ENCODE data around the gene AFP. TPM values are rescaled to one million over a fixed set of nuclear protein-coding genes. Genes with fewer than 3 reads are reported as not detected.

Gene AFP
- total and polyA plus RNA-seq, 7 donors, result not detected

GRCh38 chr4:73459048-73459421 lies 23.0 kb downstream of the AFP start:
- no peak overlapping the region for H3K27ac ChIP-seq
- H3K27me3 ChIP-seq, result no peaks in the 10 kb centered on the region
- intact Hi-C loops (cut with DNase I), result no loop called here
- 72 to 83% methylated on average over 3 of the region's 3 CpGs for WGBS, 2 donors
- H3K9me3 ChIP-seq, result no peaks in the 10 kb centered on the region
- no peak for TF ChIP-seq POLR2AphosphoS5 (IDR thresholded peaks at IDR 0.05)
- TF ChIP-seq EP300 (IDR thresholded peaks at IDR 0.05), result no peak
- TF ChIP-seq, protein P1, sequence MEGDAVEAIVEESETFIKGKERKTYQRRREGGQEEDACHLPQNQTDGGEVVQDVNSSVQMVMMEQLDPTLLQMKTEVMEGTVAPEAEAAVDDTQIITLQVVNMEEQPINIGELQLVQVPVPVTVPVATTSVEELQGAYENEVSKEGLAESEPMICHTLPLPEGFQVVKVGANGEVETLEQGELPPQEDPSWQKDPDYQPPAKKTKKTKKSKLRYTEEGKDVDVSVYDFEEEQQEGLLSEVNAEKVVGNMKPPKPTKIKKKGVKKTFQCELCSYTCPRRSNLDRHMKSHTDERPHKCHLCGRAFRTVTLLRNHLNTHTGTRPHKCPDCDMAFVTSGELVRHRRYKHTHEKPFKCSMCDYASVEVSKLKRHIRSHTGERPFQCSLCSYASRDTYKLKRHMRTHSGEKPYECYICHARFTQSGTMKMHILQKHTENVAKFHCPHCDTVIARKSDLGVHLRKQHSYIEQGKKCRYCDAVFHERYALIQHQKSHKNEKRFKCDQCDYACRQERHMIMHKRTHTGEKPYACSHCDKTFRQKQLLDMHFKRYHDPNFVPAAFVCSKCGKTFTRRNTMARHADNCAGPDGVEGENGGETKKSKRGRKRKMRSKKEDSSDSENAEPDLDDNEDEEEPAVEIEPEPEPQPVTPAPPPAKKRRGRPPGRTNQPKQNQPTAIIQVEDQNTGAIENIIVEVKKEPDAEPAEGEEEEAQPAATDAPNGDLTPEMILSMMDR (IDR thresholded peaks at IDR 0.05), result no peak
- no peak for TF ChIP-seq POLR2A (IDR thresholded peaks at IDR 0.05)
- H3K4me3 ChIP-seq, result no peak overlapping the region
- DNase-seq, result no peak
- H3K4me1 ChIP-seq, result no peaks in the 10 kb centered on the region
- no peaks in the 10 kb centered on the region for H3K36me3 ChIP-seq

DNA sequence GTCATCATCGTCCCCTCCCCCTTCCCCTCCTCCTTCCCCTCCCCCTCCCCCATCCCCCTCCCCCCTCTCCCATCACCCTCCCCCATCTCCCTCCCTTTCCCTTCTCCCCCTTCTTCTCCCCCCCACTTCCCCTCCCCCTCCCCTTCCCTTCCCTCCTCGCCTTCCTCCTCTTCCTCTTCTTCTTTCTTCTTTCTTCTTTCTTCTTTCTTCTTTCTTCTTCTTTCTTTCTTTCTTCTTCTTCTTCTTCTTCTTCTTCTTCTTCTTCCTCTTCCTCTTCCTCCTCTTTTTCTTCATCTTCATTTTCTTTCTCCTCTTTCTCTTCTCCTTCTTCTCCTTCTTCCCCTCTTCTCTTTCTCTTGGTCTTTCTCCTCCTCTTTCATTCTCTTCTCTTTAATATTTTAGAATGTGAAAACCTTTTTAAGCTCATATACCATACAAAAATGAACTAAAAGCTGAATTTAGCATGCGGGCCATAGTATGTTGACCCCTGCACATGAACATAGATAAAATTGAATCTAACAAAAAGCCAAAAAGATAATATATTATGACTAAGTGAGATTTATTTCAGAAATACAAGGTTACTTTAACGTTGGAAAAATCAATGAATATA lies 25.0 kb downstream of the AFP start:
- no peak for DNase-seq
- H3K27ac ChIP-seq, result no peak overlapping the region
- H3K9me3 ChIP-seq, result no peaks in the 10 kb centered on the region
- H3K27me3 ChIP-seq, result no peaks in the 10 kb centered on the region
- no peak for TF ChIP-seq EP300 (IDR thresholded peaks at IDR 0.05)
- TF ChIP-seq, protein P1 (IDR thresholded peaks at IDR 0.05), result no peak
- no peak for TF ChIP-seq POLR2A (IDR thresholded peaks at IDR 0.05)
- no peak for TF ChIP-seq POLR2AphosphoS5 (IDR thresholded peaks at IDR 0.05)
- no peaks in the 10 kb centered on the region for H3K4me1 ChIP-seq
- no peaks in the 10 kb centered on the region for H3K36me3 ChIP-seq
- whole genome bisulfite sequencing, 2 donors, result 79 to 88% methylated on average over 4 of the region's 4 CpGs
- H3K4me3 ChIP-seq, result no peak overlapping the region
- intact Hi-C loops (cut with DNase I), result no loop called here

- WGBS, 2 donors, result 95 to 98% methylated on average over 3 of the region's 3 CpGs
- no peak for DNase-seq
- no peak overlapping the region for H3K4me3 ChIP-seq
- H3K4me1 ChIP-seq, result no peaks in the 10 kb centered on the region
- no peak for TF ChIP-seq POLR2AphosphoS5 (IDR thresholded peaks at IDR 0.05)
- TF ChIP-seq POLR2A (IDR thresholded peaks at IDR 0.05), result no peak
- no peak for TF ChIP-seq EP300 (IDR thresholded peaks at IDR 0.05)
- TF ChIP-seq, protein P1 (IDR thresholded peaks at IDR 0.05), result no peak
- H3K9me3 ChIP-seq, result no peaks in the 10 kb centered on the region
- H3K27me3 ChIP-seq, result no peaks in the 10 kb centered on the region
- no peaks in the 10 kb centered on the region for H3K36me3 ChIP-seq
- intact Hi-C loops (cut with DNase I), result no loop called here
- H3K27ac ChIP-seq, result no peak overlapping the region
These were observed 32.1 kb downstream of the AFP start for GRCh38 chr4:73468170-73468569.

DNA sequence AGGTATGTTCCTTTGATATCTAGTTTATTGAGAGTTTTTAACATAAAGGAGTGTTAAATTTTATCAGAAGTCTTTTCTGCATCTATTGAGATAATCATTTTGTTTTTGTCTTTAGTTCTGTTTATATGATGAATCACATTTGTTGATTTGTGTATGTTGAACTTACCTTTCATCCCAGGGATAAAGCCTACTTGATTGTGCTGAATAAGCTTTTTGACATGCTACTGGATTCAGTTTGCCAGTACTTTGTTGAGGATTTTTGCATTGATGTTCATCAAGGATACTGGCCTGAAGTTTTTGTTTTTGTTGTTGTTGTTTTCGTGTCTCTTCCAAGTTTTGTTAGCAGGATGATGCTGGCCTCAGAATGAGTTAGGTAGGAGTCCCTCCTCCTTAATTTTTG lies 34.7 kb downstream of the AFP start:
- no peaks in the 10 kb centered on the region for H3K27me3 ChIP-seq
- intact Hi-C loops (cut with DNase I), result no loop called here
- TF ChIP-seq EP300 (IDR thresholded peaks at IDR 0.05) (no peak), POLR2AphosphoS5 (IDR thresholded peaks at IDR 0.05) (no peak), POLR2A (IDR thresholded peaks at IDR 0.05) (no peak)
- TF ChIP-seq, protein P1 (IDR thresholded peaks at IDR 0.05), result no peak
- WGBS, 2 donors, result 87 to 92% methylated on average over 1 of the region's 1 CpG
- no peak for DNase-seq
- no peaks in the 10 kb centered on the region for H3K36me3 ChIP-seq
- H3K4me1 ChIP-seq, result no peaks in the 10 kb centered on the region
- no peak overlapping the region for H3K27ac ChIP-seq
- H3K9me3 ChIP-seq, result peaks cover 0 to 7% (median 0%) of the 10 kb centered on the region in 4 donors
- no peak overlapping the region for H3K4me3 ChIP-seq

- Histone ChIP-seq H3K36me3 (no peaks in the 10 kb centered on the region), H3K27me3 (no peaks in the 10 kb centered on the region), H3K9me3 (peaks cover 0 to 7% (median 0%) of the 10 kb centered on the region in 4 donors), H3K4me1 (no peaks in the 10 kb centered on the region), H3K27ac (no peak overlapping the region), H3K4me3 (no peak overlapping the region)
- TF ChIP-seq, protein P1 (IDR thresholded peaks at IDR 0.05), result no peak
- no peak for TF ChIP-seq EP300 (IDR thresholded peaks at IDR 0.05)
- no peak for TF ChIP-seq POLR2A (IDR thresholded peaks at IDR 0.05)
- TF ChIP-seq POLR2AphosphoS5 (IDR thresholded peaks at IDR 0.05), result no peak
- no peak for DNase-seq
- intact Hi-C loops (cut with DNase I), result no loop called here
- WGBS, 2 donors, result 82 to 85% methylated on average over 11 of the region's 11 CpGs
These were observed 41.2 kb downstream of the AFP start for GRCh38 chr4:73477176-73477575.
